DOHH2 (cell line): ENCODE data around the gene HMGCS2.

Experiments
- EZH2phosphoT487 ChIP-seq: fragments of 200-600 bp; sonication (generic); IDR thresholded peaks from 2 replicates; pipeline ENCODE4 v1.6.1; 2017; ENCODE audit warnings: borderline replicate concordance, mild to moderate bottlenecking, antibody characterized with exemption, low read length, moderate library complexity, mixed read lengths
- TF ChIP-seq, protein P1 (sequence below): fragments of 200-600 bp; sonication (generic); IDR thresholded peaks from one replicate; pipeline ENCODE4 v1.5.1; 2014; ENCODE audit warnings: antibody characterized with exemption, mild to moderate bottlenecking, low read depth, low read length; ENCODE audit not compliant: poor library complexity, severe bottlenecking

DNA sequence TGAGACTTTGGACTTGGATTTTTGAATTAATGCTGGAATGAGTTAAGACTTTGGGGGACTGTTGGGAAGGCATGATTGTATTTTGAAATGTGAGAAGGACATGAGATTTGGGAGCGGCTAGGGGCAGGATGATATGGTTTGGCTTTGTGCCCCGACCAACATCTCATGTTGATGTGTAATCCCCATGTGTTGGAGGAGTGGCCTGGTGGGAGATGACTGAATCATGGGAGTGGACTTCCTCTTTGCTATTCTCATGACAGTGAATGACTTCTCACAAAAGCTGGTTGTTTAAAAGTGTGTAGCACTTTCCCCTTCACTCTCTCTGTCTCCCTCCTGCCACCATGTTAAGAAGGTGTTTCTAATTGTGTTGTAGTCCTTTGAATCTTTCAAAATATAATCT lies 66.3 kb downstream of the HMGCS2 start:
- TF ChIP-seq, protein P1, sequence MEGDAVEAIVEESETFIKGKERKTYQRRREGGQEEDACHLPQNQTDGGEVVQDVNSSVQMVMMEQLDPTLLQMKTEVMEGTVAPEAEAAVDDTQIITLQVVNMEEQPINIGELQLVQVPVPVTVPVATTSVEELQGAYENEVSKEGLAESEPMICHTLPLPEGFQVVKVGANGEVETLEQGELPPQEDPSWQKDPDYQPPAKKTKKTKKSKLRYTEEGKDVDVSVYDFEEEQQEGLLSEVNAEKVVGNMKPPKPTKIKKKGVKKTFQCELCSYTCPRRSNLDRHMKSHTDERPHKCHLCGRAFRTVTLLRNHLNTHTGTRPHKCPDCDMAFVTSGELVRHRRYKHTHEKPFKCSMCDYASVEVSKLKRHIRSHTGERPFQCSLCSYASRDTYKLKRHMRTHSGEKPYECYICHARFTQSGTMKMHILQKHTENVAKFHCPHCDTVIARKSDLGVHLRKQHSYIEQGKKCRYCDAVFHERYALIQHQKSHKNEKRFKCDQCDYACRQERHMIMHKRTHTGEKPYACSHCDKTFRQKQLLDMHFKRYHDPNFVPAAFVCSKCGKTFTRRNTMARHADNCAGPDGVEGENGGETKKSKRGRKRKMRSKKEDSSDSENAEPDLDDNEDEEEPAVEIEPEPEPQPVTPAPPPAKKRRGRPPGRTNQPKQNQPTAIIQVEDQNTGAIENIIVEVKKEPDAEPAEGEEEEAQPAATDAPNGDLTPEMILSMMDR, result no peak
- TF ChIP-seq EZH2phosphoT487, result no peak
